ENCODE results near the gene ITGB3.
"Not testable (repeated sequence)": the region's sequence is repeated elsewhere in the genome, so short reads cannot be mapped to it uniquely, and the experiment has no call there.

The ITGB3 gene

GRCh38 chr17:47223460-47223859 is 30.2 kb upstream of the ITGB3 start:
- H3K4me3 ChIP-seq (ENCODE audit: low read depth, low read length) = no peak overlapping the region
- no peaks in the 10 kb centered on the region for H3K36me3 ChIP-seq (ENCODE audit: insufficient read depth, low read length)
- no peaks in the 10 kb centered on the region for H3K79me2 ChIP-seq (ENCODE audit: control insufficient read depth, insufficient read depth, low read length, unreplicated experiment)
- no peaks in the 10 kb centered on the region for H3K27me3 ChIP-seq (ENCODE audit: insufficient read depth, low read length)
- no peak overlapping the region for H2AFZ ChIP-seq (ENCODE audit: low read length, unreplicated experiment)
- peaks cover 34% of the 10 kb centered on the region for H3K4me1 ChIP-seq (ENCODE audit: control insufficient read depth, insufficient read depth, low read length, unreplicated experiment)
- H3K27ac ChIP-seq (ENCODE audit: low read depth, low read length) = no peak overlapping the region; the same call in 1 of the 2 replicates

- H3K79me2 ChIP-seq (ENCODE audit: control insufficient read depth, insufficient read depth, low read length, unreplicated experiment); H3K36me3 ChIP-seq (ENCODE audit: insufficient read depth, low read length); H2AFZ ChIP-seq (ENCODE audit: low read length, unreplicated experiment); H3K27ac ChIP-seq (ENCODE audit: low read depth, low read length); H3K27me3 ChIP-seq (ENCODE audit: insufficient read depth, low read length); H3K4me3 ChIP-seq (ENCODE audit: low read depth, low read length): not testable (repeated sequence)
- peaks cover 34% of the 10 kb centered on the region for H3K4me1 ChIP-seq (ENCODE audit: control insufficient read depth, insufficient read depth, low read length, unreplicated experiment)
These were observed 29.6 kb upstream of the ITGB3 start for GRCh38 chr17:47224077-47224476.

- Histone ChIP-seq H3K79me2 (ENCODE audit: control insufficient read depth, insufficient read depth, low read length, unreplicated experiment) (no peaks in the 10 kb centered on the region), H3K27me3 (ENCODE audit: insufficient read depth, low read length) (no peaks in the 10 kb centered on the region), H2AFZ (ENCODE audit: low read length, unreplicated experiment) (peak overlapping the region; percentile 75), H3K36me3 (ENCODE audit: insufficient read depth, low read length) (no peaks in the 10 kb centered on the region), H3K4me3 (ENCODE audit: low read depth, low read length) (peak overlapping the region; percentile 33; the same call in 1 of the 2 replicates), H3K27ac (ENCODE audit: low read depth, low read length) (peak overlapping the region; percentile 95), H3K4me1 (ENCODE audit: control insufficient read depth, insufficient read depth, low read length, unreplicated experiment) (peaks cover 40% of the 10 kb centered on the region)
These were observed 28.7 kb upstream of the ITGB3 start for GRCh38 chr17:47224966-47225365.

GRCh38 chr17:47225436-47225858 is 28.2 kb upstream of the ITGB3 start:
- Histone ChIP-seq H3K27me3 (ENCODE audit: insufficient read depth, low read length) (no peaks in the 10 kb centered on the region), H2AFZ (ENCODE audit: low read length, unreplicated experiment) (peak overlapping the region; percentile 75), H3K4me1 (ENCODE audit: control insufficient read depth, insufficient read depth, low read length, unreplicated experiment) (peaks cover 45% of the 10 kb centered on the region), H3K27ac (ENCODE audit: low read depth, low read length) (peak overlapping the region; percentile 95), H3K36me3 (ENCODE audit: insufficient read depth, low read length) (no peaks in the 10 kb centered on the region), H3K79me2 (ENCODE audit: control insufficient read depth, insufficient read depth, low read length, unreplicated experiment) (no peaks in the 10 kb centered on the region), H3K4me3 (ENCODE audit: low read depth, low read length) (peak overlapping the region; percentile 33; the same call in 1 of the 2 replicates)

GRCh38 chr17:47225911-47226688 is 27.5 kb upstream of the ITGB3 start:
- Histone ChIP-seq H3K36me3 (ENCODE audit: insufficient read depth, low read length) (no peaks in the 10 kb centered on the region), H3K27ac (ENCODE audit: low read depth, low read length) (peak overlapping the region; percentile 95), H3K4me3 (ENCODE audit: low read depth, low read length) (peak overlapping the region; percentile 34; the same call in 1 of the 2 replicates), H2AFZ (ENCODE audit: low read length, unreplicated experiment) (peak overlapping the region; percentile 71), H3K4me1 (ENCODE audit: control insufficient read depth, insufficient read depth, low read length, unreplicated experiment) (peaks cover 49% of the 10 kb centered on the region), H3K27me3 (ENCODE audit: insufficient read depth, low read length) (no peaks in the 10 kb centered on the region), H3K79me2 (ENCODE audit: control insufficient read depth, insufficient read depth, low read length, unreplicated experiment) (no peaks in the 10 kb centered on the region)

- H3K36me3 ChIP-seq (ENCODE audit: insufficient read depth, low read length) = no peaks in the 10 kb centered on the region
- H3K27me3 ChIP-seq (ENCODE audit: insufficient read depth, low read length) = no peaks in the 10 kb centered on the region
- H3K27ac ChIP-seq (ENCODE audit: low read depth, low read length) = no peak overlapping the region
- no peak overlapping the region for H3K4me3 ChIP-seq (ENCODE audit: low read depth, low read length)
- no peak overlapping the region for H2AFZ ChIP-seq (ENCODE audit: low read length, unreplicated experiment)
- H3K79me2 ChIP-seq (ENCODE audit: control insufficient read depth, insufficient read depth, low read length, unreplicated experiment) = no peaks in the 10 kb centered on the region
- peaks cover 46% of the 10 kb centered on the region for H3K4me1 ChIP-seq (ENCODE audit: control insufficient read depth, insufficient read depth, low read length, unreplicated experiment)
These were observed 25.8 kb upstream of the ITGB3 start for GRCh38 chr17:47227862-47228261.

- H3K36me3 ChIP-seq (ENCODE audit: insufficient read depth, low read length) = no peaks in the 10 kb centered on the region
- H3K27ac ChIP-seq (ENCODE audit: low read depth, low read length) = peak overlapping the region; percentile 82
- H2AFZ ChIP-seq (ENCODE audit: low read length, unreplicated experiment) = peak overlapping the region; percentile 90
- no peaks in the 10 kb centered on the region for H3K27me3 ChIP-seq (ENCODE audit: insufficient read depth, low read length)
- peak overlapping the region; percentile 71 for H3K4me3 ChIP-seq (ENCODE audit: low read depth, low read length)
- peaks cover 31% of the 10 kb centered on the region for H3K4me1 ChIP-seq (ENCODE audit: control insufficient read depth, insufficient read depth, low read length, unreplicated experiment)
- H3K79me2 ChIP-seq (ENCODE audit: control insufficient read depth, insufficient read depth, low read length, unreplicated experiment) = no peaks in the 10 kb centered on the region
These were observed 23.8 kb upstream of the ITGB3 start for GRCh38 chr17:47229535-47230443.

GRCh38 chr17:47230864-47231263 is 22.8 kb upstream of the ITGB3 start:
- Histone ChIP-seq H3K4me3 (ENCODE audit: low read depth, low read length) (no peak overlapping the region), H3K27me3 (ENCODE audit: insufficient read depth, low read length) (no peaks in the 10 kb centered on the region), H2AFZ (ENCODE audit: low read length, unreplicated experiment) (no peak overlapping the region), H3K79me2 (ENCODE audit: control insufficient read depth, insufficient read depth, low read length, unreplicated experiment) (no peaks in the 10 kb centered on the region), H3K4me1 (ENCODE audit: control insufficient read depth, insufficient read depth, low read length, unreplicated experiment) (peaks cover 21% of the 10 kb centered on the region), H3K27ac (ENCODE audit: low read depth, low read length) (peak overlapping the region; percentile 82; the same call in 1 of the 2 replicates), H3K36me3 (ENCODE audit: insufficient read depth, low read length) (no peaks in the 10 kb centered on the region)

GRCh38 chr17:47231334-47231733 is 22.3 kb upstream of the ITGB3 start:
- no peaks in the 10 kb centered on the region for H3K36me3 ChIP-seq (ENCODE audit: insufficient read depth, low read length)
- H3K4me1 ChIP-seq (ENCODE audit: control insufficient read depth, insufficient read depth, low read length, unreplicated experiment) = peaks cover 16% of the 10 kb centered on the region
- H3K27me3 ChIP-seq (ENCODE audit: insufficient read depth, low read length) = no peaks in the 10 kb centered on the region
- H3K79me2 ChIP-seq (ENCODE audit: control insufficient read depth, insufficient read depth, low read length, unreplicated experiment) = no peaks in the 10 kb centered on the region
- H3K4me3 ChIP-seq (ENCODE audit: low read depth, low read length) = no peak overlapping the region
- no peak overlapping the region for H2AFZ ChIP-seq (ENCODE audit: low read length, unreplicated experiment)
- no peak overlapping the region for H3K27ac ChIP-seq (ENCODE audit: low read depth, low read length)

- H3K36me3 ChIP-seq (ENCODE audit: insufficient read depth, low read length) = no peaks in the 10 kb centered on the region
- H2AFZ ChIP-seq (ENCODE audit: low read length, unreplicated experiment) = no peak overlapping the region
- H3K79me2 ChIP-seq (ENCODE audit: control insufficient read depth, insufficient read depth, low read length, unreplicated experiment) = no peaks in the 10 kb centered on the region
- no peak overlapping the region for H3K27ac ChIP-seq (ENCODE audit: low read depth, low read length)
- H3K4me3 ChIP-seq (ENCODE audit: low read depth, low read length) = no peak overlapping the region
- peaks cover 15% of the 10 kb centered on the region for H3K4me1 ChIP-seq (ENCODE audit: control insufficient read depth, insufficient read depth, low read length, unreplicated experiment)
- no peaks in the 10 kb centered on the region for H3K27me3 ChIP-seq (ENCODE audit: insufficient read depth, low read length)
These were observed 21.8 kb upstream of the ITGB3 start for GRCh38 chr17:47231866-47232265.
